ENCODE data around the gene TSPAN18. TPM values are rescaled to one million over a fixed set of nuclear protein-coding genes. Genes with fewer than 3 reads are reported as not detected.

Gene TSPAN18
- total RNA-seq, 1 donor = 8.5 TPM

DNA sequence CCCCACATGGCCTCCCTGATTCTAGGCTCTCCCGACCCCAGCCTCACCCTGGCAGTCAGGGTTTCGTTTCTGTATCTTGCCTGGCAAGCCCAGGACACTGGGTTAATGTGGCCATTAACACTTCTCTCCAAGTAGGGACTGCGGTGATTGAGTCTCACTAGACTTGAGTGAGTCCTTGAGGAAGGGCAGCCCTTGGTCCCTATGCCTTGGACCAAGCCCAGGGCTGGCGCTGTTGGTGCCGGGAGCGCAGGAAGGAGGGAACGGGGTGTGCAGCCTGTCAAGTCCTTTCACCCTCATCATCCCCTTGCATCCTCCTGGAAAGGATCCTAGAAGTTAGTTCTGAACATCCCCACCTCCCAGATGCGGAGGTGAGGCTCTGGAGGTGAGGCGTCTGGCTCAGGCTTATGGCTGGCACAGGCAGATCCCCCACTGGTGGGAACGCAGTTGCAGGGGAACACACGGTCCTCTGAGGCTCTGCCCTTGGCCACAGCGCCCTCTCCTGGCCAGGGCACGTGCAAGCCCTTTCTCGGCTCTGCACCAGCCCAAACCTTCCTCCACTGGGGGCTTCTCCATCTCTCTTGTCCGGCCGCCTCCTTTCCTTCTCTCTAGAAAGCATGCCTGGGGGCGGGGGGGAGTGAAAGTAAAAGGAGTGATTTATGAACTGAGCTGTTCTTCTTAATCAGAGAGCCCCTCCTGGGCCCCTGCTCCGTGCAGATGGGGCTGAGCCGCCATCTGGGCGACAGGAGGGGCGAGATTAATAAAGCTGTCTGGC is 167.3 kb downstream of the TSPAN18 start:
- Histone ChIP-seq H3K27me3 (ENCODE audit: insufficient read depth, low read length) (no peaks in the 10 kb centered on the region), H3K9me3 (ENCODE audit: low read depth, low read length) (no peaks in the 10 kb centered on the region), H3K4me1 (ENCODE audit: insufficient read depth, low read length) (no peaks in the 10 kb centered on the region), H3K4me3 (ENCODE audit: low read length) (no peak overlapping the region)

DNA sequence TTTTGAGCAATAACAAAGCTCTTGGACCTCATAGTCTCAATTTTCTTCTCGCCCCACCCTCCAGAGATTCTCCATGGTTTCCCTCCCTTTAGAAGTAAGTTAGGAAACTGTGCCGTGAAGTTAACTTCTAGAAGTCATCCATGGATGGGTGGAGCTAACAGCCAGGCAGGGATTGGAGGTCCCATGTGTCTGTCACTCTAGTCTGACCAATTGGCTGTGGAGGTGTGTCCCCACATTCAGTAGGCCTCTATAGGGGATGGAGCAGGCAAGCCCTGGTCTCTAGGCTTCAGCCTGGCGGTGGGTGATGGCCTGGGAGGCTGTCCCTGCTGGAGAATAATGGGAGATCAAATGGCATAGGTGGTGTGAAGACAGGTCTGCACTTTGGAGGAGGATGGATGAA is 173.2 kb downstream of the TSPAN18 start:
- Histone ChIP-seq H3K27me3 (ENCODE audit: insufficient read depth, low read length) (no peaks in the 10 kb centered on the region), H3K9me3 (ENCODE audit: low read depth, low read length) (no peaks in the 10 kb centered on the region), H3K4me3 (ENCODE audit: low read length) (no peak overlapping the region), H3K4me1 (ENCODE audit: insufficient read depth, low read length) (no peaks in the 10 kb centered on the region)

DNA sequence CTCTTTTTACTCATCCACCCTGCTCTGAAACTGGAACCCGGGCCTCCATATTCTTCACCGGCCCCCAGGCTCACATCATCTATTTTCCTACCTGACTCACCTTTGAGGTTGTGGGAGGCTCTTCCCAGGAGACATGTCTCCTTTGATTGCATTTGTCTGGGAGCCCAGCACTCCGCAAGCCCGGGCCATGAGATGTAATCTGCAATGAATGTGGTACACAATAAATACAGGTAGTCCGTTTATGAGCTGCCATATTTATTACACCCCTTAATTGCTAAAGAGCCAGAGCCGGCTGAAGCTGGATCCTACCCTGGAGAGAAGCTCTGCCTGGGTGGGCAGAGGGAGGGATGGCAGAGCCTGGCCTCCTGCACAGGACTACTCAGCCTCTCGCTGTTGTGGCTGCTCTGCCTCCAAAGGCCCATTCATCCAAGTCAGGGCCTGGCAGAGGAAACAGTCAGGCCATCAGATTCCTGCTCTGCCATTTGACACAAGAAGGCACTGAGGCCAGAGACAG is 174.4 kb downstream of the TSPAN18 start:
- Histone ChIP-seq H3K9me3 (ENCODE audit: low read depth, low read length) (no peaks in the 10 kb centered on the region), H3K4me3 (ENCODE audit: low read length) (no peak overlapping the region), H3K27me3 (ENCODE audit: insufficient read depth, low read length) (no peaks in the 10 kb centered on the region), H3K4me1 (ENCODE audit: insufficient read depth, low read length) (no peaks in the 10 kb centered on the region)

DNA sequence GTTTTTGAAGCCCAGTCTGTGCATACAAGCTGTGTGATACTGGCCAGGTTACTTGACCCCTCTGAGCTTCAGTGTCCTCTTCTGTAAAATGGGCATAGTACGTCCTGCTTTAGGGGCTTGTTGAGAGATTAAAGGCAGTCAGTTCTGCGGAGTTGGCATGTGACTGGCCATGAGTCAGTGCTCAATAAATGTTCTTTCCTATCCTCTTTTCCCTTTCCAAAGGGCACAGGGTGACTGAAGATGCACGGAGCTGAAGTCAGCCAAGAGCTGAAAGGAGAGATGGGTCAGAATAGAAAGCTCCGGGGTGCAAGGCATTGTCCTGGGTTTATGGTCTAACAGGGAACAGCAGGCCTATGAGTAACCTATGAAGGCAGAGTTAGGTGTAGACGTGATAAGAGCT is 175.0 kb downstream of the TSPAN18 start:
- H3K9me3 ChIP-seq (ENCODE audit: low read depth, low read length) = no peaks in the 10 kb centered on the region
- no peak overlapping the region for H3K4me3 ChIP-seq (ENCODE audit: low read length)
- no peaks in the 10 kb centered on the region for H3K4me1 ChIP-seq (ENCODE audit: insufficient read depth, low read length)
- no peaks in the 10 kb centered on the region for H3K27me3 ChIP-seq (ENCODE audit: insufficient read depth, low read length)

DNA sequence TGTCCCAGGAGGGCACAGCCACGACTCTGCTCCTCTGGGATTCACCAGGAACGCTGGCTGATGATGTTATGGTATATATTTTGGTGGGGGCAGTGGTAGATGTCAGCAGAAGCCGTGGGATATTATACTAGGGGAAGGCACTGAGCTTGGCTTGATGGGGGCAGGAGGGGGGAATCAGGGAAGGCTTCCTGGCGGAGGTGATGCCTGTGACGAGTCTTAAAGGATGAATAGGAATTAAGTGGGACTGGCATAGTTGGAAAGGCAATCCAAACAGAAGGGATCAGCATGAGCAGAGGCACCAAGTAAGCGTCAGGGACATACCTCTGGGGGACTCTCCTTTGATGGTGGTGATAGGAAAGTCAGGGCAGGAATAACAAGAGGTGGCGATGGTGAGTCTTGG is 176.3 kb downstream of the TSPAN18 start:
- no peak overlapping the region for H3K4me3 ChIP-seq (ENCODE audit: low read length)
- H3K4me1 ChIP-seq (ENCODE audit: insufficient read depth, low read length) = no peaks in the 10 kb centered on the region
- no peaks in the 10 kb centered on the region for H3K27me3 ChIP-seq (ENCODE audit: insufficient read depth, low read length)
- no peaks in the 10 kb centered on the region for H3K9me3 ChIP-seq (ENCODE audit: low read depth, low read length)

DNA sequence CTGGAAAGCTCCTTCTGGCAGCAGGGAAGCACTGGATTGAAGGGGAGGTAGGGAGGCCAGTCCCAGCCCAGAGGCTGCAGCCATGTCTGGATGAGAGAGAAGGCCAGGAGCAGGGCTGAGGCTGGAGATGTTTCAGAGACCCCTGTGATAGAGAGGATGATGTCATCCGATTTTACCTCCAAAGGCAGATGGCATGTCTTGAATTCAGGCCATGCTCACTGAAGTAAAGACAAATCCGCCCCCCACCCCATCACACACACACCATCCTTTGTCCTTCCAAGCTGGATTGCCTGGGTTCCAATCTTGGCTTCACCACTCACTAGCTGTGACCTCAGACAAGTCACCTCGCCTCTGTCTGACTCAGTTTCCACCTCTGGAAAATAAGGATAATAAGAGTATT is 176.8 kb downstream of the TSPAN18 start:
- Histone ChIP-seq H3K4me1 (ENCODE audit: insufficient read depth, low read length) (no peaks in the 10 kb centered on the region), H3K4me3 (ENCODE audit: low read length) (no peak overlapping the region)

DNA sequence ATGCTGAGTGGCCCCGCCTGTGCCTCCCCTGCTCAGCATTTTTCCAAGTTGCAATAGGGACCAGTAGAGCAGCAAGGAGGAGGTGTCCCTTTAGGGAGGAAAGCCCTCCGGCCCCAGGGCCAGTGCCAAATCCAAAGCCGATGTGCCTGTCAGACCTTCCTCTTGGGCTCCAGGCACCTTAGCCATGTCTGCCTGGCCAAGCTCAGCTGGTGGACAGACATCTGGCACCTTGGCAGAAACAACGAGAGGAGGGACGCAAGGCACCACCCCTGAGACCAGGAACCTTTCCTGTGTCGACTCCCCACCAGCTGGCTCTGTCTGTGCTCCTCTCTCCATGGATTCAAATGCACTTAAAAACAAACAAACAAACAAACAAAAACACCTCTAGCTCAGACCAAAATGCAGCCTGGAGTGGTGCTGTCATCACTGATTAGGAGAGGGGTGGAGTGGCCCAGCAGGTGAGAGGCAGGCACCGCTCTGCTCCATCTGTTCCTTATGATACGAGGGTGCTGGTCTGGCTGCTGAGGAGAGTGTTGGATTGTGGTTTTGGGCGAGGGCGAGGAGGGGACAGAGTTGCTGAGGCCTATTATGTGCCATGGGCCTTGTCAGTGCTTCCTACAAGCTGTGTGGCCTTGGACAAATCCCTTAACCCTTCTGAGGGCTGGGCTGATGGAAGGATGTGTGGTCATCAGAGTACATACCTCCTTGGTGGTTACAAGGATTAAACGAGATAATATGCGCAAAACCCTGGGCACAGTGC is 177.7 kb downstream of the TSPAN18 start:
- H3K4me1 ChIP-seq (ENCODE audit: insufficient read depth, low read length) = no peaks in the 10 kb centered on the region
- H3K27me3 ChIP-seq (ENCODE audit: insufficient read depth, low read length) = no peaks in the 10 kb centered on the region
- H3K9me3 ChIP-seq (ENCODE audit: low read depth, low read length) = no peaks in the 10 kb centered on the region
- no peak overlapping the region for H3K4me3 ChIP-seq (ENCODE audit: low read length)

More for the DNA sequence above, 176.8 kb downstream of the TSPAN18 start:
- no peaks in the 10 kb centered on the region for H3K27me3 ChIP-seq (ENCODE audit: insufficient read depth, low read length)
- no peaks in the 10 kb centered on the region for H3K9me3 ChIP-seq (ENCODE audit: low read depth, low read length)

DNA sequence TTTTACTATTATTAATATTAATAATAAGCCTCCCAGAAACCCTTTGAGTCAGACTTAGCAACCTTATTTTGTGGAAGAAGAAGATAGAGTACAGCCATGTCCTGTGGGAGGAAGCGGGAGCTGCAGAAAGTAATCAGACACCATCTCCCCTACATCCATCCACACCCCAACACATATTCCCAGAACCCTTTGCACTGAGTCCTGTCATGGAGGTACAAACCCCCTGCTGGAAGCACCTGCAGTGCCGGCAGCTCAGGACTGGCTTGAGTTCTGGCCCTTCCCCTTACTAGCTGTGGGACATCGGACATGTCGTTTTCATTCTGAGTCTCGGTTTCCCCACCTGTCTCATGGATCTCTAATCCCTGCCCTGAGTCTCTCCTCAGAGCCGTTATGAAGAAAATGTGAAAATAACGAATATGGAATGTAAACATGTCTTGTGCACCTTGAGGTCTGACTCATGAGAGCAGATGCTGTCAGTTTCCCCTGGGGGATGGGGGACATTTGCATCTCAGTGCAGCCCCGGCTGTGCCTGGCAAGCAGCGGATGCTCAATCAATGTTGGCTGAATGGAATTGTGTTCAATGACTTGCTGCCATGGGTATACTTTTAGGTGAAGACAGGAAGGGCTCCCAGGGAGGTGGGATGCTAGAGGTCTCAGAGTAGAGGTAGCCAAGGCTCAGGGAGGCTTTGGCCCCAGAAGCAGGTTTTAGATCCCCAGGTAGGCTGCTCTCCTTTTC is 178.5 kb downstream of the TSPAN18 start:
- Histone ChIP-seq H3K4me3 (ENCODE audit: low read length) (no peak overlapping the region), H3K4me1 (ENCODE audit: insufficient read depth, low read length) (no peaks in the 10 kb centered on the region), H3K27me3 (ENCODE audit: insufficient read depth, low read length) (no peaks in the 10 kb centered on the region), H3K9me3 (ENCODE audit: low read depth, low read length) (no peaks in the 10 kb centered on the region)

DNA sequence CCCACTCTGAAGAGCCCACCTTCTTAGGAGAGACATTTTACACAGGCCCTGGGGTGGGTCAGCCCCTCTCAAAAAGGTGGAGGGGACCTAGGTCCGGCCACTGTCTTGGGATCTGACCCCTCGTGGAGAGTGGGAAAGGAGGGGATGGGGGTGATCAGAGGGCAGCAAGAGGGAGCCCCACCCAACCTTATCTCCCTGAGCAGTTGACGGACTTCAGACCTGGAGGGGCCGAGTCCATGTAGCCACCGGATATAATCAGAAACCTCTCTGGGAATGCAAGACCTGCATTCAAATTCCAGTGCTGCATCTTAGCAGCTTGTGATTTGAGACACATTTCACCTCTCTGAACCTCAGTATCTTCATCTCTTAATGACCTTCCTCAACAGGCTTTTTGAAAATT is 179.9 kb downstream of the TSPAN18 start:
- Histone ChIP-seq H3K4me3 (ENCODE audit: low read length) (no peak overlapping the region), H3K4me1 (ENCODE audit: insufficient read depth, low read length) (no peaks in the 10 kb centered on the region), H3K27me3 (ENCODE audit: insufficient read depth, low read length) (no peaks in the 10 kb centered on the region), H3K9me3 (ENCODE audit: low read depth, low read length) (no peaks in the 10 kb centered on the region)

DNA sequence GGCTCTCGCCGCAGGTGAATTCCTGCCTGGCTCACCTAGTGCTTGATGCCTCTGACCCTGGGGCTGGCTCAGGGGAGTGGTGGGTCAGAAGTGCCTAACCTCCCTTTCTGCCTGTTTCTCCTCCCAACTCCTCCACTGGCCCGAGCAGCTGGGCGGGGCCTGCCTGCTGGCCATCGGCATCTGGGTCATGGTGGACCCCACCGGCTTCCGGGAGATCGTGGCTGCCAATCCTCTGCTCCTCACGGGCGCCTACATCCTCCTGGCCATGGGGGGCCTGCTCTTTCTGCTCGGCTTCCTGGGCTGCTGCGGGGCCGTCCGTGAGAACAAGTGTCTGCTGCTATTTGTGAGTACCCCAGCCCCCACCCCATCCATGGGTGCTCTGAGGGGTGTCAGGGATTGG is 182.8 kb downstream of the TSPAN18 start:
- Histone ChIP-seq H3K27me3 (ENCODE audit: insufficient read depth, low read length) (no peaks in the 10 kb centered on the region), H3K4me1 (ENCODE audit: insufficient read depth, low read length) (no peaks in the 10 kb centered on the region), H3K9me3 (ENCODE audit: low read depth, low read length) (no peaks in the 10 kb centered on the region), H3K4me3 (ENCODE audit: low read length) (no peak overlapping the region)

DNA sequence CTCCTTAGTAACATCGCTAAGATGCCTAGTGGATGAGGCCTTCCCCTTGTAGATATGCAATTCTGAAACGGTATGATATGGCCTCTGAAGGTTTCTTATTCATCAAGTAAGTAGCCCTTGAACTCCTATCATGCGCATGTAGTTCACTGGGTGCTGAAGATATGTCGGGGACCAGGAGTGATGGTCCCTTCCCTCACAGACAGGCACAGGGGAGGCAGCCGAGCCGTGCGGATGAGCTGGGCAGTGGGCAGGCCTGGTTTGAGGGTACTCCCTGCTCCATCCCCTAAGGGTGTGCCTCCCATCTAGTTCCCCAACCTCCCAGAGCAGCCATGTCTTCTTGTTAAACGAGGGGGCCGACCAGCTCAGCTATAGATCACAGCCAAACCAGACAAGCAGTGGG is 183.8 kb downstream of the TSPAN18 start:
- Histone ChIP-seq H3K9me3 (ENCODE audit: low read depth, low read length) (no peaks in the 10 kb centered on the region), H3K4me3 (ENCODE audit: low read length) (no peak overlapping the region), H3K4me1 (ENCODE audit: insufficient read depth, low read length) (peaks cover 7% of the 10 kb centered on the region), H3K27me3 (ENCODE audit: insufficient read depth, low read length) (no peaks in the 10 kb centered on the region)

DNA sequence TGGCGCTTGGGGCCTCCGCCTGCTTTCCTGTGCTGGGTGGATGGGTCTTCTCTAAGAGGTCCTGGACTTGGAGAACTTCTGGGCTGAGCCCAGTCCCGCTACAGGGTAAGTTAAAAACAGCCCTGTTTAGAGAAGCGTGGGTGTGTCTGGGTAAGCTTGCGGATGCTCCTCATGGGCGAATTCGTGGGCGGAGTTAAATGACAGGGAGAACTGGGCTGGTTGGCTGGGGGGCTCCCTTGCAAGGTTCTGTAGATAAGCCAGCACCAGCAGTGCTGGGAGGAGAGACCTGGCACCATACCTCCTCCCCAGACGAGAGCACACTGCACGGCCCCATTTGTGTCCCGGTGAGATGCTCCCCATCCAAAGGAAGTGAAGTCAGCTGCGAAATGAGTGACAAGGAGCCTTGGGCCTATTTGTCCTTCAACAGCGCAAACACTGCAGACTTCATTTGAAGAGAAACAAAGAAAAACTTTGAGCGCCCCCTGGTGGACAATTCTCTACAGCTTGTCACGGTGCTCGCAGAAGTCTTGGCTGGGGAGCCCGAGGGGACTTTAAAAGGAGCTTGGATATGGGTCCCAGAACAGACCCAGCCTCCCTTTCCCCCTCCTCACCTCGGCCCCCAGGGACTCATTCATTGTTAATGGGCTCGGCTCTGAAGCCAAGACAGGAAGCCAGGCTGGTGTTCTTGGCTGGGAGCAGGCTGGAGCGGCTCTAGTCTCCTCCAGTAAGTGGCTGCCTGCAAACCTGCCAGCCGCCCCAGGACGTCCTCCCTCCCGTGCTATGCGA is 184.5 kb downstream of the TSPAN18 start:
- H3K27me3 ChIP-seq (ENCODE audit: insufficient read depth, low read length) = no peaks in the 10 kb centered on the region
- H3K4me1 ChIP-seq (ENCODE audit: insufficient read depth, low read length) = peaks cover 14% of the 10 kb centered on the region
- H3K9me3 ChIP-seq (ENCODE audit: low read depth, low read length) = no peaks in the 10 kb centered on the region
- no peak overlapping the region for H3K4me3 ChIP-seq (ENCODE audit: low read length)

DNA sequence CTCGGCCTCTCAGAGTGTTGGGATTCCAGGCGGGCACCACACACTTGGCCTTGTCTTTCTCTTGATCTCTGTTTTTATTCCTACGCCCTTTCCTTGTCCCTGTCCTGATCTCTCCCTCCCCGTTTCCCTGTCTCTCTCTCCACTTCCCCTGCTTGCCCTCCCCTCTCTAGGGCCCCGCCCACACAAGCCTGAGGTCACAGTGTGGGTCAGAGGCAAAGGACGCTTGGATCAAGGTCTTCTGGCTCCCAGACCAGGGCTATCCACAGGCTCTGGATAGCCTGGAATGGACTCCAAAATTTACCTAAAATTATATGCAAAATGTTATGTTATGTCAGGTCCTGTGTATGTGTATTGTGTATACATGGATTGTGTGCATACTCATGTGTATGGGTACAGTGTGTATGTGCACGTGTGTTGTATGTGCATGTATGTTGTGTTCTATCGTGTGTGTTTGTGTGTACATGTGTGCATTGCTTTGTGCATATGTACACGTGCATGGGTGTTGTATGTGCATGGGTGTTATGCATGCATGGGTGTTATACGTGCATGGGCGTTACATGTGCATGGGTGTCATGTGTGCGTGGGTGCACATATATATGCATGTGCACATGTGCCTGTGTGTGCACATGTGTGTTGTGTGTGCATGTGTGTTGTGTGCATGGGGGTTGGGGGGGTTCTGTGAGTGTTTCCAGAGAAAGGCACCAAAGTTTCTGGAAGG is 185.7 kb downstream of the TSPAN18 start:
- Histone ChIP-seq H3K27me3 (ENCODE audit: insufficient read depth, low read length) (no peaks in the 10 kb centered on the region), H3K9me3 (ENCODE audit: low read depth, low read length) (no peaks in the 10 kb centered on the region), H3K4me1 (ENCODE audit: insufficient read depth, low read length) (peaks cover 18% of the 10 kb centered on the region), H3K4me3 (ENCODE audit: low read length) (no peak overlapping the region)

DNA sequence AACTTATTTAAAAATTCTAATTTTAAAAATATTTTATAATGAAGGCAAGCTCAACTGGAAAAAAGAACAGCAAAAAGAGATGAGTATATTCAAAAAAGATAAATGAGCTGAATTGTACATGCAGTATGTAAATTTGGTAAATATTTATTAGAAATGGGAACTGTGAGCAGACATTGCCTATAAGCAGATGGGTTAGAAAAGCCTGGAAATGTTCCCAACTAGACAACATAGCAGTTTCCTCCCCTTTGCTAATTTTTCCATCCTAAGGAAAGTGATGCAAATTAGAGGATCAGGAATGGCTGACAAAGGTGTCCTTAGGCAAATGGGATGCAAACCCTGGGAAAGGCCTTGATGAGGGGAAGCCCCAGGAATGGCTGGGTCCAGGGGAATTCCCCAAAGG is 186.7 kb downstream of the TSPAN18 start:
- Histone ChIP-seq H3K27me3 (ENCODE audit: insufficient read depth, low read length) (no peaks in the 10 kb centered on the region), H3K9me3 (ENCODE audit: low read depth, low read length) (no peaks in the 10 kb centered on the region), H3K4me1 (ENCODE audit: insufficient read depth, low read length) (peaks cover 18% of the 10 kb centered on the region), H3K4me3 (ENCODE audit: low read length) (no peak overlapping the region)

Data from mononuclear cell (primary cell).